ENCODE results near the gene AKAP4. TPM values are rescaled to one million over a fixed set of nuclear protein-coding genes. Genes with fewer than 3 reads are reported as not detected.

Gene AKAP4
- total and polyA plus RNA-seq, 2 donors (not counting 1 experiment from before 2014, with no cell fraction given), result not detected

- Histone ChIP-seq H3K4me3 (replicated peaks in 1 of 4; ENCODE audit: control extremely low read depth in 1 of 4, insufficient read depth in 1 of 4, low read depth in 3 of 4, low read length in 4 of 4) (no peak overlapping the region), H3K79me2 (ENCODE audit: control insufficient read depth, insufficient read depth, low read length) (no peaks in the 10 kb centered on the region), H2AFZ (ENCODE audit: low read length) (no peak overlapping the region), H3K4me1 (ENCODE audit: control insufficient read depth, extremely low read depth, insufficient read depth, low read length) (no peaks in the 10 kb centered on the region), H3K9ac (ENCODE audit: insufficient read depth, low read length) (no peak overlapping the region), H3K27me3 (ENCODE audit: control insufficient read depth, insufficient read depth, low read length) (no peaks in the 10 kb centered on the region), H3K9me3 (ENCODE audit: control insufficient read depth, insufficient read depth, low read depth, low read length) (no peaks in the 10 kb centered on the region), H4K20me1 (ENCODE audit: control insufficient read depth, extremely low read depth, insufficient read depth, low read length) (no peaks in the 10 kb centered on the region), H3K27ac (ENCODE audit: insufficient read depth, low read length) (no peak overlapping the region), H3K4me2 (ENCODE audit: extremely low read depth, insufficient read depth, low read length) (no peak overlapping the region), H3K36me3 (ENCODE audit: control insufficient read depth, insufficient read depth, low read length) (no peaks in the 10 kb centered on the region)
- TF ChIP-seq EZH2 (IDR thresholded peaks at IDR 0.05; ENCODE audit: low read length, missing control alignments) (no peak), CTCF (conservative IDR thresholded peaks at IDR 0.05 in 1 of 2, IDR thresholded peaks at IDR 0.05 in 1 of 2; ENCODE audit: low read depth in 1 of 2, low read length in 2 of 2) (no peak)
- DNase-seq (ENCODE audit: low read depth in 2 of 2), result no peak
Observed at GRCh38 chrX:50147972-50148371, 52.8 kb downstream of the AKAP4 start.

Other genes with a start within 250 kb of the AKAP4 start
- gene CCNB3, start 3.8 kb upstream of the AKAP4 start, total RNA-seq, result 0.51 and 0.83 TPM in 2 replicates
- 0.42 and 0.44 TPM in 2 replicates for gene CCNB3, start 3.8 kb upstream of the AKAP4 start, polyA plus RNA-seq